K562 (cell line): ENCODE data around the gene AGAP1. TPM values are rescaled to one million over a fixed set of nuclear protein-coding genes. Genes with fewer than 3 reads are reported as not detected.

Experiments used
- ATAC-seq: fragments of 200-7000 bp; cut with Tn5 transposase; 3 replicates; pipeline ENCODE4 v1.9.1; 2020; ENCODE audit warnings: moderate library complexity
- BruUV-seq: library from RNA; stranded (reverse); fragments of 400-500 nt; replicated peaks from 2 replicates; lab custom pipeline; 2021; lab: Mats Ljungman, UMichigan
- CTCF ChIA-PET: fragments of 300-600 bp; formaldehyde crosslinking; extraction: SDS; loops from one replicate; lab custom pipeline; 2021; ENCODE audit warnings: low intra/inter-chr PET ratio; lab: Yijun Ruan, JAX
- POLR2A ChIA-PET: fragments of 300-600, 350-650 bp; sonication (Branson Sonifier 250); formaldehyde crosslinking; extraction: SDS; loops from one replicate; lab custom pipeline; 2021; ENCODE audit warnings: antibody characterized with exemption, inconsistent platforms; lab: Yijun Ruan, JAX
- DNase-seq, 4 experiments: peaks; one replicate each; pipeline versions ENCODE4 v3.0.0 to v3.0.0-alpha.2; 2011 to 2018; ENCODE audit warnings: low spot score in 3 of 4, mixed read lengths in 3 of 4; ENCODE audit errors: extremely low read depth in 1 of 4
- FAIRE-seq: peaks from 2 replicates; lab custom pipeline; 2011; peaks lifted over from hg19 to GRCh38; lab: Jason Lieb, UNC
- H2AFZ ChIP-seq: 2 replicates; pipeline ENCODE4 v1.6.0; 2011; ENCODE audit warnings: low read depth, low read length, control low read depth, inconsistent platforms
- H3K27ac ChIP-seq: fragments of 200-600 bp; 3 replicates; pipeline ENCODE4 v1.8.0; 2011; ENCODE audit warnings: low read depth, mild to moderate bottlenecking, control low read depth, inconsistent platforms, low read length, moderate library complexity, mixed read lengths; ENCODE audit errors: extremely low read depth
- H3K27me3 ChIP-seq, 2 experiments: fragments of 300-600 bp in 1 of 2; 2 replicates in 1 of 2; 3 replicates in 1 of 2; pipeline versions ENCODE4 v1.6.0 to v1.8.0; 2011; ENCODE audit warnings: inconsistent platforms in 2 of 2, low read length in 2 of 2, mild to moderate bottlenecking in 1 of 2, mixed read lengths in 1 of 2, moderate library complexity in 1 of 2; ENCODE audit not compliant: control insufficient read depth in 2 of 2, insufficient read depth in 2 of 2
- H3K36me3 ChIP-seq: fragments of 300-600 bp; 3 replicates; pipeline ENCODE4 v1.8.0; 2011; ENCODE audit warnings: mild to moderate bottlenecking, low read length, inconsistent platforms; ENCODE audit not compliant: control insufficient read depth, insufficient read depth
- H3K4me1 ChIP-seq, 2 experiments: fragments of 200-600 bp in 1 of 2; replicated peaks in 1 of 2; 2 replicates in 1 of 2; 3 replicates in 1 of 2; pipeline versions ENCODE4 v1.5.1 to v1.8.0; 2011; ENCODE audit warnings: inconsistent platforms in 2 of 2, low read length in 2 of 2, mild to moderate bottlenecking in 1 of 2, mixed read lengths in 1 of 2, moderate library complexity in 1 of 2; ENCODE audit not compliant: control insufficient read depth in 2 of 2, insufficient read depth in 2 of 2
- H3K4me2 ChIP-seq: 2 replicates; pipeline ENCODE4 v1.6.1; 2011; ENCODE audit warnings: low read length, control low read depth, inconsistent platforms, mixed read lengths; ENCODE audit not compliant: insufficient read depth
- H3K4me3 ChIP-seq: fragments of 200-600 bp; sonication (generic), shearing (Covaris generic); 2 replicates; pipeline ENCODE4 v1.5.1; 2016; ENCODE audit warnings: control low read depth, inconsistent platforms
- H3K79me2 ChIP-seq: fragments of 200-600 bp; 3 replicates; pipeline ENCODE4 v1.8.0; 2011; ENCODE audit warnings: low read length, inconsistent platforms; ENCODE audit not compliant: control insufficient read depth, insufficient read depth
- H3K9ac ChIP-seq, 2 experiments: 2 replicates each; pipeline versions ENCODE4 v1.6.0 to v1.6.1; 2011; ENCODE audit warnings: low read depth in 2 of 2, low read length in 2 of 2, control low read depth in 1 of 2, inconsistent platforms in 1 of 2, mild to moderate bottlenecking in 1 of 2, mixed read lengths in 1 of 2; ENCODE audit not compliant: insufficient read depth in 1 of 2
- H3K9me1 ChIP-seq: one replicate; pipeline ENCODE4 v1.6.0; 2011; ENCODE audit warnings: inconsistent platforms, mild to moderate bottlenecking, low read length, moderate library complexity; ENCODE audit not compliant: control insufficient read depth, insufficient read depth
- H3K9me3 ChIP-seq: replicated peaks from 2 replicates; pipeline ENCODE4 v1.5.1; 2011; ENCODE audit warnings: low read depth, low read length, inconsistent platforms; ENCODE audit not compliant: control insufficient read depth, insufficient read depth
- H4K20me1 ChIP-seq: replicated peaks from 2 replicates; pipeline ENCODE4 v1.6.1; 2011; ENCODE audit warnings: low read length, inconsistent platforms, mixed read lengths; ENCODE audit not compliant: control insufficient read depth, insufficient read depth
- BCL6 ChIP-seq: fragments of 250-450 bp; sonication (Bioruptor Pico); IDR thresholded peaks from 2 replicates; pipeline ENCODE4 v1.4.0; 2020
- HEY1 ChIP-seq: fragments of 250-450 bp; sonication (Bioruptor Pico); IDR thresholded peaks from 2 replicates; pipeline ENCODE4 v1.5.0; 2020; ENCODE audit warnings: mild to moderate bottlenecking, moderate library complexity, borderline replicate concordance
- MYNN ChIP-seq, 2 experiments: sonication (generic); formaldehyde crosslinking in 1 of 2; IDR thresholded peaks; 2 replicates each; pipeline versions ENCODE4 v1.5.0 to v1.6.1; 2016 to 2020; ENCODE audit warnings: antibody characterized with exemption in 1 of 2, missing genetic modification reagents in 1 of 2
- OTX1 ChIP-seq: fragments of 450-650 bp; formaldehyde crosslinking; IDR thresholded peaks from 2 replicates; pipeline ENCODE4 v1.4.0; 2022; ENCODE audit warnings: mild to moderate bottlenecking
- POLR2AphosphoS5 ChIP-seq: IDR thresholded peaks from 2 replicates; pipeline ENCODE4 v1.6.1; 2011; ENCODE audit warnings: mild to moderate bottlenecking, low read depth, low read length, moderate library complexity; ENCODE audit not compliant: control insufficient read depth, insufficient read depth
- SMARCA5 ChIP-seq: fragments of 450-650 bp; IDR thresholded peaks from 2 replicates; pipeline ENCODE4 v1.6.1; 2016
- TGIF2 ChIP-seq: sonication (generic); formaldehyde crosslinking; IDR thresholded peaks from 2 replicates; pipeline ENCODE4 v1.8.1; 2022; ENCODE audit warnings: mild to moderate bottlenecking, missing genetic modification reagents, moderate library complexity
- ZNF224 ChIP-seq: sonication (generic); formaldehyde crosslinking; IDR thresholded peaks from 2 replicates; pipeline ENCODE4 v1.8.0; 2022; ENCODE audit warnings: mild to moderate bottlenecking, missing genetic modification reagents
- ZNF584 ChIP-seq: fragments of 200-800 bp; sonication (Bioruptor generic); IDR thresholded peaks from 2 replicates; pipeline ENCODE4 v1.6.1; 2016; ENCODE audit warnings: low read depth, mild to moderate bottlenecking, missing genetic modification characterization, missing compliant biosample characterization
- WGBS: fragments of 100-300 bp; shearing (Covaris generic); methylation state at CpG from one replicate; pipeline ENCODE4 v1.1.6; 2016; ENCODE audit warnings: low coverage, mixed read lengths; ENCODE audit not compliant: insufficient coverage; ENCODE audit errors: missing lambda C conversion rate; 5-methylcytosine and 5-hydroxymethylcytosine counted together
- in situ Hi-C: fragments of 300-500 bp; cut with MboI; formaldehyde crosslinking; loops from 4 replicates; pipeline ENCODE4 v1.15.0; 2018; ENCODE audit warnings: inconsistent platforms, mixed read lengths
- intact Hi-C: fragments of 100-400 bp; cut with micrococcal nuclease; formaldehyde crosslinking; loops from 2 replicates; pipeline ENCODE4 v1.14.2; 2022
- polyA plus RNA-seq, 8 experiments: library from polyadenylated mRNA; depleted of rRNA in 4 of 8; stranded (reverse) in 5 of 8; unstranded in 3 of 8; fragments of >200 nt; fragmentation: Nextera tagmentation in 2 of 8; fragmentation: Illumina TruSeq in 1 of 8; extraction: Ambion mirVana in 2 of 8; extraction: Trizol in 1 of 8; gene quantifications; 2 replicates each; pipeline versions ENCODE4 v1.2.1 to v1.2.3, GENCODE V29; 2011 to 2014; ENCODE audit warnings: inconsistent platforms in 1 of 8, missing spikeins in 1 of 8
- total RNA-seq, 7 experiments: library from RNA; depleted of rRNA in 6 of 7; stranded (reverse); fragments of >200 nt in 6 of 7; fragmentation: Illumina TruSeq in 2 of 7; extraction: Trizol in 2 of 7; gene quantifications; 2 replicates each; pipeline versions ENCODE4 v1.2.1 to v1.2.3, GENCODE V29; 2011 to 2021; ENCODE audit warnings: low replicate concordance in 1 of 7
- TF ChIP-seq, protein P1 (sequence below): fragments of 450-650 bp; formaldehyde crosslinking; IDR thresholded peaks from 2 replicates; pipeline ENCODE4 v1.4.0; 2020; ENCODE audit warnings: mild to moderate bottlenecking, mixed read lengths

The AGAP1 gene
- total and polyA plus RNA-seq, 9 of the 15 experiments (the other 6 are each of a cell fraction or from before 2014, with no cell fraction given) = 1.3 to 24.0 (median 10.6) TPM

DNA sequence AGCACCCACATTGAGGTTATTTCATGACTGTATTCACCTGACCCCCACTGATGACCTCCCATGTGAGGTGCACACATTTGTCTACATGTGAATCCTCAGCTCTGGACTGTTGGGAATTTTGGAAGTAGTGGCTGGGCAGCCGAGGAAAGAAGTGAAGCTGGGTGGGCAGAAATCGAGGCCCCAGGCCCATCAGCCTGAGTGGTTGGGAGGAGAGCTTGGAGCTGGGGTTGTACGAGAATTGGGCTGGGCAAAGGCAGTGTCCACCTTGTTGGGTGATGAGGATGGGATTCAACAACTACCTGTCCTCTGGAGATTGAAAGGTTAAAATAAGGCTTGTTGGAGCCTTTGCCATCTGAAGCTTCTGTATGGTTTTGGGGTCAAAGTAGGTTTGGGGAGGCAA, 35.8 kb downstream of the AGAP1 start:
- Histone ChIP-seq H3K27me3 (no peaks in the 10 kb centered on the region), H4K20me1 (peaks cover 4% of the 10 kb centered on the region), H3K4me1 (no peaks in the 10 kb centered on the region; a peak in 1 of 5 replicates), H3K79me2 (peaks cover 83% of the 10 kb centered on the region), H3K4me3 (no peak overlapping the region), H3K9ac (no peak overlapping the region; a peak in 1 of 4 replicates), H3K9me3 (no peaks in the 10 kb centered on the region), H3K27ac (no peak overlapping the region), H3K36me3 (no peaks in the 10 kb centered on the region), H3K9me1 (no peaks in the 10 kb centered on the region), H2AFZ (no peak overlapping the region), H3K4me2 (no peak overlapping the region)
- BruUV-seq = no TSS peak
- WGBS = 100% methylated on average over 1 of the region's 3 CpGs
- ChIA-PET POLR2A (interaction anchor here (0.5 to 0.8 kb wide), 3 partner anchors 20 to 402 kb away, joined by 3 to 4 read pairs (median 4); no protein-coding TSS in a partner anchor), CTCF (no interaction called here)
- ATAC-seq (no peak), FAIRE-seq (no peak), DNase-seq (no peak)
- intact Hi-C loops (no loop called here), in situ Hi-C loops (no loop called here)
- TF ChIP-seq OTX1 (CRISPR knock-in tag) (no peak), POLR2AphosphoS5 (no peak), BCL6 (CRISPR knock-in tag) (no peak), MYNN (IDR thresholded peaks at IDR 0.05) (no peak), MYNN (CRISPR knock-in tag; IDR thresholded peaks at IDR 0.05) (no peak), ZNF224 (no peak), SMARCA5 (no peak), ZNF584 (CRISPR knock-in tag) (no peak), HEY1 (CRISPR knock-in tag) (no peak), TGIF2 (no peak)
- TF ChIP-seq, protein P1, sequence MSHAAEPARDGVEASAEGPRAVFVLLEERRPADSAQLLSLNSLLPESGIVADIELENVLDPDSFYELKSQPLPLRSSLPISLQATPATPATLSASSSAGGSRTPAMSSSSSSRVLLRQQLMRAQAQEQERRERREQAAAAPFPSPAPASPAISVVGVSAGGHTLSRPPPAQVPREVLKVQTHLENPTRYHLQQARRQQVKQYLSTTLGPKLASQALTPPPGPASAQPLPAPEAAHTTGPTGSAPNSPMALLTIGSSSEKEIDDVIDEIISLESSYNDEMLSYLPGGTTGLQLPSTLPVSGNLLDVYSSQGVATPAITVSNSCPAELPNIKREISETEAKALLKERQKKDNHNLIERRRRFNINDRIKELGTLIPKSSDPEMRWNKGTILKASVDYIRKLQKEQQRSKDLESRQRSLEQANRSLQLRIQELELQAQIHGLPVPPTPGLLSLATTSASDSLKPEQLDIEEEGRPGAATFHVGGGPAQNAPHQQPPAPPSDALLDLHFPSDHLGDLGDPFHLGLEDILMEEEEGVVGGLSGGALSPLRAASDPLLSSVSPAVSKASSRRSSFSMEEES = no peak
